Cardiac muscle cell (in vitro differentiated cells and primary cell): Measurements from ENCODE around the gene SRPK2. TPM values are rescaled to one million over a fixed set of nuclear protein-coding genes. Genes with fewer than 3 reads are reported as not detected.

Experiments used
- DNase-seq, 2 donors: peaks; one replicate each; pipeline versions ENCODE4 v3.0.0 to v3.0.0-alpha.2; 2010 to 2017; ENCODE audit warnings: low read depth in 1 of 2, low spot score in 1 of 2
- H3K27ac ChIP-seq: fragments of 200-600 bp; sonication (generic); 2 replicates; pipeline ENCODE4 v1.5.1; 2016
- H3K27me3 ChIP-seq: fragments of 200-600 bp; sonication (generic); 2 replicates; pipeline ENCODE4 v1.6.0; 2016; ENCODE audit warnings: control low read depth
- H3K36me3 ChIP-seq: fragments of 200-600 bp; sonication (generic); 2 replicates; pipeline ENCODE4 v1.5.1; 2016; ENCODE audit warnings: control low read depth
- H3K4me1 ChIP-seq: fragments of 200-600 bp; sonication (generic); 2 replicates; pipeline ENCODE4 v1.8.1; 2017; ENCODE audit warnings: low read depth, mild to moderate bottlenecking, mixed run types
- H3K4me3 ChIP-seq: fragments of 200-600 bp; sonication (generic); 2 replicates; pipeline ENCODE4 v1.5.1; 2016; ENCODE audit warnings: mild to moderate bottlenecking
- H3K9me3 ChIP-seq: fragments of 200-600 bp; sonication (generic); 2 replicates; pipeline ENCODE4 v1.5.1; 2017; ENCODE audit warnings: low read depth, mild to moderate bottlenecking, control low read depth
- polyA plus RNA-seq: library from polyadenylated mRNA; unstranded; fragments of >200 nt; fragmentation: Nextera tagmentation; extraction: Ambion mirVana; gene quantifications from 2 replicates; pipeline ENCODE4 v1.2.1, GENCODE V29; 2016
- total RNA-seq: library from RNA; depleted of rRNA; stranded (reverse); fragments of >200 nt; gene quantifications from 2 replicates; pipeline ENCODE4 v1.2.3, GENCODE V29; 2016
- TF ChIP-seq, protein P1 (sequence below): IDR thresholded peaks from 2 replicates; pipeline ENCODE4 v1.5.1; 2012; ENCODE audit warnings: low read depth, mild to moderate bottlenecking, low read length

SRPK2 gene
- total and polyA plus RNA-seq, 2 experiments from 2014 or later, result 35.4 to 37.1 TPM

DNA sequence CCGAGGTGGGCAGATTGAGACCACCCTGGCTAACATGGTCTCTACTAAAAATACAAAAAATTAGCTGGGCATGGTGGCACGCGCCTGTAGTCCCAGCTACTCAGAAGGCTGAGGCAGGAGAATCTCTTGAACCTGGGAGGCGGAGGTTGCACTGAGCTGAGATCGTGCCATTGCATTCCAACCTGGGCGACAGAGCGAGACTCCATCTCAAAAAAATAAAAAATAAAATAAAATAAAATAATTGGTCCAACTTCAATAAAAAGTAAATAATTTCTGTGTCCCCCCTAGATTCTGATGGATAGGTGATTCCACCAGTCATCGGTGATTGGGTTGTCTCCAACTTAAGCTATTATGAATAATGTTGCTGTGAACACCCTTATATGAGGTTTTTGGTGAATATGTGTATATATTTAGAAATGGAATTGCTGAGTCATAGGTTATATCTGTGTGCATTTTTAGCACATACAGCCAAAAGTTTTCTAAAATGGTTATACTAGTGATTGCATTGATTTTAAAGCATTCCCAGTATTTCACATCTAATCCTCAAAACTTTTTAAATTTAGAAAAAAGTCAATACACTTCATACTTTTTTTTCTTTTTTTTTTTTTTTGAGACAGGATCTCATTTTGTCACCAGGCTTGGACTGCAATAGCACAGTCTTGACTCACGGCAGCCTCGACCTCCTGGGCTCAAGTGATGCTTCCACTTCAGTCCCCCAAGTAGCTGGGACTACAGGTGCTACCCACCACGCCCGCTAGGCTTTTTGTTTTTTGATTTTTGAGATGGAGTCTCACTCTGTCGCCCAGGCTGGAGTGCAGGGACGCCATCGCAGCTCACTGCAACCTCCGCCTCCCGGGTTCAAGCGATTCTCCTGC, 13.7 kb upstream of the SRPK2 start:
- H3K27me3 ChIP-seq, result no peaks in the 10 kb centered on the region
- peak in 1 of 2 donors; percentile 17 for DNase-seq
- no peaks in the 10 kb centered on the region for H3K9me3 ChIP-seq
- no peak overlapping the region for H3K4me3 ChIP-seq
- H3K27ac ChIP-seq, result no peak overlapping the region
- no peaks in the 10 kb centered on the region for H3K4me1 ChIP-seq
- H3K36me3 ChIP-seq, result no peaks in the 10 kb centered on the region
- TF ChIP-seq, protein P1, sequence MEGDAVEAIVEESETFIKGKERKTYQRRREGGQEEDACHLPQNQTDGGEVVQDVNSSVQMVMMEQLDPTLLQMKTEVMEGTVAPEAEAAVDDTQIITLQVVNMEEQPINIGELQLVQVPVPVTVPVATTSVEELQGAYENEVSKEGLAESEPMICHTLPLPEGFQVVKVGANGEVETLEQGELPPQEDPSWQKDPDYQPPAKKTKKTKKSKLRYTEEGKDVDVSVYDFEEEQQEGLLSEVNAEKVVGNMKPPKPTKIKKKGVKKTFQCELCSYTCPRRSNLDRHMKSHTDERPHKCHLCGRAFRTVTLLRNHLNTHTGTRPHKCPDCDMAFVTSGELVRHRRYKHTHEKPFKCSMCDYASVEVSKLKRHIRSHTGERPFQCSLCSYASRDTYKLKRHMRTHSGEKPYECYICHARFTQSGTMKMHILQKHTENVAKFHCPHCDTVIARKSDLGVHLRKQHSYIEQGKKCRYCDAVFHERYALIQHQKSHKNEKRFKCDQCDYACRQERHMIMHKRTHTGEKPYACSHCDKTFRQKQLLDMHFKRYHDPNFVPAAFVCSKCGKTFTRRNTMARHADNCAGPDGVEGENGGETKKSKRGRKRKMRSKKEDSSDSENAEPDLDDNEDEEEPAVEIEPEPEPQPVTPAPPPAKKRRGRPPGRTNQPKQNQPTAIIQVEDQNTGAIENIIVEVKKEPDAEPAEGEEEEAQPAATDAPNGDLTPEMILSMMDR, result no peak

DNA sequence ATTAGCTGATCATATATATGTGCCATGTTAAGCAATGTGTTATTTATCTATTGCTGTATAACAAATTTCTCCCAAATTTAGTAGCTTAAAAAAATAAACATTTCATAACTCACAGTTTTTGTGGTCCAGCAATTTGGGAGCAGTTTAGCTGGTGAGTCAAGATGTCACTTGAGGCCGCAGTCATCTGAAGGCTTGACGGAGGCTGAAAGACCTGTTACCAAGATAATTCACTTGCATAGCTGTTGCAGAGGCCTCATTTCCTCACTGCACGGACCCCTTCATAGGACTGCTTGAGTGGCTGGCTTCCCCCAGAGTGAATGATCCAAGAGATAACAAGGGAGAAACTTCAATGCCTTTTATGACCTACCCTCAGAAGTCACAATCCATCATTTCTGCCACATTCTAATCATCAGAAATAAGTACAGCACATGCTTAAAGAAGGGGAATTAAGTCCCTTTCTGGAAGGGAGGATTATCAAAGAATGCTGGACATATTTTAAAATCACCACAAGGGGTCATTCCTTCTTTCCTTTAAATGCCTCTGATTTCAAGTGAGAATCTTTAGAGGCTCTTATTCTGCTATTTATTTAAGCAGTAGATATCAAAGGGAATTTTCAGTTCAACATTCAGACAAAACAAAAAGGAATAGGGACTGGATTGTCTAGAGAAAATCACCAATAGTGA, 10.5 kb upstream of the SRPK2 start:
- Histone ChIP-seq H3K36me3 (no peaks in the 10 kb centered on the region), H3K27ac (no peak overlapping the region), H3K4me3 (no peak overlapping the region), H3K4me1 (no peaks in the 10 kb centered on the region), H3K27me3 (no peaks in the 10 kb centered on the region), H3K9me3 (no peaks in the 10 kb centered on the region)
- DNase-seq, result peak in 1 of 2 donors; percentile 54
- TF ChIP-seq, protein P1, result peak; percentile 38

DNA sequence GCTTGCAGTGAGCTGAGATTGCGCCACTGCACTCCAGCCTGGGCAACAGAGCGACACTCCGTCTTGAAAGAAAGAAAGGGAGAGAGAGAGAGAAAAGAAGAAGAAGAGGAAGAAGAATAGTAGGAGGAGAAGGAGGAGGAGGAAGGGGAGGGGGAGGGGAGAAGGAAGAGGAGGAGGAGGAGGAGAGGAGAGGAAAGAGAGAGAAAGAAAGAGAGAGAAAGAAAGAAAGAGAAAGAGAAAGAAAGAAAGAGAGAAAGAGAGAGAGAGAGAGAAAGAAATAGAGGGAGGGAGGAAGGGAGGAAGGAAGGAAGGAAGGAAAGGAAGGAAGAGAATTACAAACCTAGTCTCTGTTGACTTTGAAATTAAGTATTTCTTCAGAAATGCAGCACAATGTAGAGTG, 7.8 kb upstream of the SRPK2 start:
- no peaks in the 10 kb centered on the region for H3K4me1 ChIP-seq
- no peak overlapping the region for H3K4me3 ChIP-seq
- H3K27ac ChIP-seq, result no peak overlapping the region
- H3K27me3 ChIP-seq, result no peaks in the 10 kb centered on the region
- no peaks in the 10 kb centered on the region for H3K9me3 ChIP-seq
- TF ChIP-seq, protein P1, result no peak
- no peak for DNase-seq
- no peaks in the 10 kb centered on the region for H3K36me3 ChIP-seq

DNA sequence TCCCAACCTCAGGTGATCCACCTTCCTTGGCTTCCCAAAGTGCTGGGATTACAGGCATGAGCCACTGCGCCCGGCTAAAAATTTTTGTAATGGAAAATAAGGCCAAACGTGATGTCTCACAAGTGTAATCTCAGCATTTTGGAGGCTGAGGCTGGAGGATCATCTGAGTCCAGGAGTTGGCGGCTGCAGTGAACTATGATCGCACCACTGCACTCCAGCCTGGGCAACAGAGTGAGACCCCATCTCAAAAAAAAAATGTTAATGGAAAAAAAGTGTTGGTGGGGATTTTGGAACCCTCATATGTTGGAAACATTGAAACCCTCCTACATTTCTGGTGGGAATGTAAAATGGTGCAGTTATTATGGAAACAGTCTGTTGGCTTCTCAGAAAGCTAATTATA, 2.7 kb upstream of the SRPK2 start:
- H3K27me3 ChIP-seq, result no peaks in the 10 kb centered on the region
- H3K27ac ChIP-seq, result no peak overlapping the region
- no peaks in the 10 kb centered on the region for H3K36me3 ChIP-seq
- H3K4me1 ChIP-seq, result peaks cover 3% of the 10 kb centered on the region
- TF ChIP-seq, protein P1, result no peak
- no peaks in the 10 kb centered on the region for H3K9me3 ChIP-seq
- no peak for DNase-seq
- no peak overlapping the region for H3K4me3 ChIP-seq

DNA sequence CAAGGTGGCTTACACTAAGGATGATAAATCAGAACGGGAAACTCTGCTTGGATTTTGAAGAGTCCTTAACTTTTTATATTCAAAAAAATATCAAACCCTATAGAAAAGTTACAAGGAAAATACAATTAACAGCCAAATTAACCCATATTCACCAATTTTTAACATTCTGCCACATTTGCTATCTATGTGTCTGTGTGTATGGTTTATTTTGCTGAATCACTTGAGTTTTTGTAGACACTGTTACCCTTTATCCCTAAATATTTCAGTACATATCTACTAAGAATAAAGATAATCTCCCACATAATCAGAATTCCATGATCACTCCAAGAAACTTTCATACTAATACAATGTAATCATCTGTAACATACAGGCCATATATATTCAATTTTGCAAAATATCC, 1.2 kb upstream of the SRPK2 start:
- Histone ChIP-seq H3K27ac (no peak overlapping the region), H3K9me3 (no peaks in the 10 kb centered on the region), H3K27me3 (no peaks in the 10 kb centered on the region), H3K4me1 (peaks cover 3% of the 10 kb centered on the region), H3K36me3 (no peaks in the 10 kb centered on the region), H3K4me3 (no peak overlapping the region)
- TF ChIP-seq, protein P1, result no peak
- DNase-seq, result no peak
